Body of pancreas (tissue), 4 donors: ENCODE results near the gene CTNNBIP1.

ENCODE experiments used
- POLR2A ChIP-seq, 3 donors: fragments of 450-650 bp; IDR thresholded peaks; one replicate each; pipeline ENCODE4 v1.6.1; 2016; ENCODE audit warnings: antibody characterized with exemption in 3 of 3, mild to moderate bottlenecking in 2 of 3
- TF ChIP-seq, protein P1 (sequence below), 7 experiments: fragments of 450-650 bp in 4 of 7; fragments of 200-600 bp in 3 of 7; sonication (generic) in 3 of 7; IDR thresholded peaks; one replicate each; pipeline ENCODE4 v1.5.1; 2016 to 2019; ENCODE audit warnings: antibody characterized with exemption in 7 of 7

DNA sequence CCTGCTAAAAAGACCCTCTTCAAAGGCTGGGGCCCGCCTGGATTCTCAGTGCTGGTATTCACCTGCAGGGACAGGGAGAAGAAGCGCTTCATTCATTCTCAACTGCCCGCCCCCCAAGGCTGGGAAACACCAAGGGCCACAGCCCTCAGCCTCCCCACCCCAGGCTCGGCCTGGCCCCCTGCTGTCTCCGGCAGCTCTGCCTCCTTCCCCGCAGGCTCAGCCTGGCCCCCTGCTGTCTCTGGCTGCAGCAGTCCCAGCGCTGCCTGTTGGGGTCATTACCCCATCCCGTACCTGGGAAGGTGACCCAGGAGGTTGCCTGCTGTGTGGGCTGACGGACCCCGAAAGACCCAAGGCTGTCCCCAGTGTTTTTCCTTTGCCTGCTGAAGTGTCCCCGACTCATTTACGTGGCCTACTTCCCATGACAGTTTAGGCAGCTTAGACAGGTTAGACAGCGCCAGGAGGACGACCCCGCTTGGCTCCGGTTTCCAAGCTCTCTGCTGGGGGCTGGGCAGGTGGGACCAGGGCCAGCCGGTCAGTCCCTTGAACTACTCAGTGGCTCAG, 63.4 kb downstream of the CTNNBIP1 start:
- TF ChIP-seq, protein P1, sequence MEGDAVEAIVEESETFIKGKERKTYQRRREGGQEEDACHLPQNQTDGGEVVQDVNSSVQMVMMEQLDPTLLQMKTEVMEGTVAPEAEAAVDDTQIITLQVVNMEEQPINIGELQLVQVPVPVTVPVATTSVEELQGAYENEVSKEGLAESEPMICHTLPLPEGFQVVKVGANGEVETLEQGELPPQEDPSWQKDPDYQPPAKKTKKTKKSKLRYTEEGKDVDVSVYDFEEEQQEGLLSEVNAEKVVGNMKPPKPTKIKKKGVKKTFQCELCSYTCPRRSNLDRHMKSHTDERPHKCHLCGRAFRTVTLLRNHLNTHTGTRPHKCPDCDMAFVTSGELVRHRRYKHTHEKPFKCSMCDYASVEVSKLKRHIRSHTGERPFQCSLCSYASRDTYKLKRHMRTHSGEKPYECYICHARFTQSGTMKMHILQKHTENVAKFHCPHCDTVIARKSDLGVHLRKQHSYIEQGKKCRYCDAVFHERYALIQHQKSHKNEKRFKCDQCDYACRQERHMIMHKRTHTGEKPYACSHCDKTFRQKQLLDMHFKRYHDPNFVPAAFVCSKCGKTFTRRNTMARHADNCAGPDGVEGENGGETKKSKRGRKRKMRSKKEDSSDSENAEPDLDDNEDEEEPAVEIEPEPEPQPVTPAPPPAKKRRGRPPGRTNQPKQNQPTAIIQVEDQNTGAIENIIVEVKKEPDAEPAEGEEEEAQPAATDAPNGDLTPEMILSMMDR (IDR thresholded peaks at IDR 0.05), result no peak
- TF ChIP-seq POLR2A (IDR thresholded peaks at IDR 0.05), result no peak
